Posterior vena cava (tissue), 2 donors: ENCODE results near the gene CHCHD6. TPM values are rescaled to one million over a fixed set of nuclear protein-coding genes. Genes with fewer than 3 reads are reported as not detected.
A peak's percentile ranks its signal among the peaks of the same experiment; 100 is the strongest.
"Not testable (repeated sequence)": the region's sequence is repeated elsewhere in the genome, so short reads cannot be mapped to it uniquely, and the experiment has no call there.

Experiments
- DNase-seq: peaks from one replicate; pipeline ENCODE4 v3.0.0-alpha.2; 2020; ENCODE audit warnings: low spot score
- intact Hi-C, 2 donors: fragments of 100-400 bp; cut with DNase I; formaldehyde crosslinking; loops; one replicate each; pipeline versions ENCODE4 v1.14.1 to v1.14.2; 2022 to 2023
- total RNA-seq, 2 donors: library from RNA; stranded (reverse); fragmentation: NEBNext Ultra II Directional; extraction: Animal tissue kit (Norgen Biotek cat#: 25700); gene quantifications; one replicate each; pipeline ENCODE4 v1.2.1, GENCODE V29; 2021
- donor health status: DM: yes; HTN: yes; CAD: no.
- donor health status: DM: yes; HTN: yes; CAD: no.

The CHCHD6 gene
- total RNA-seq, 2 donors from 2014 or later = 7.3 to 10.1 TPM

DNA sequence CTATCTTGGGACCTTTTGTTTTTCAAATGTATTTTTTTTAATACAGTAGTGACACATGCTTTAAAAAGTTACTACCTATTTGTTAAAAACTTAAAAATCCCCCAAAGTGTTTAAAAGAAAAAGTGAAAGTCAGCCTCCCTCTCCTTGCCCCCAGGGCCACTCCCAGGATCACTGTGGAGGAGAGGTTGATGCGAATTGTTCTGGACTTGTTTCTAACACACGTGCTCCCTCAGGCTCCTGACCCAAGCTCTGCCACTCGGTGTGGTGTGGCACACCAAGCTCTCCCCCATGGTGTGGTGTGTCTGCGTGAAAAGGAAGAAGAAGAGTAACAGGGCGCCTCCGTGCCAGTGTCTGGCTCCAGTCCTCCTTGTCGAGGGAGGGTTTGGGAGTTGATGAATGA lies 93.5 kb downstream of the CHCHD6 start:
- intact Hi-C loops = no loop called here
- no peak for DNase-seq

DNA sequence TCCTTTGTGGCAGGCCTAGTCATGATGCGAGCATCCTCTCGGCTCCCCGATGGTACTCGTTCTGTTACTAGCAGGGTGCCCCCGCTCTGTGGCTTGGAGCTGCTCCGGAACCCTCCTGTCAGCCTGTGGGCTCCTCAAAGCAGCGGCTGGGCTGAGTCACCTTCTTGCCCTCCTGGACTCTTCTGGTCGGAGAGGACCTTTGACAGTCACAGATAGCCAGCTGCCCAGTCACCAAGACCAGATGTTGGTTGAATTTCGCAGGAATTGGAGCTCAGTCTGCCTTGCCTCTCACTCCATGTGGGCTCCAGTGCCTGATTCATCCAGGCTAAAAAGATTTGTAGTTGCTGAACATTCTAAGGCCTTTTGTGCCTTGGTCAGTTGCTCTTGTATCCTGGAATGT lies 94.5 kb downstream of the CHCHD6 start:
- intact Hi-C loops = no loop called here
- DNase-seq = no peak

DNA sequence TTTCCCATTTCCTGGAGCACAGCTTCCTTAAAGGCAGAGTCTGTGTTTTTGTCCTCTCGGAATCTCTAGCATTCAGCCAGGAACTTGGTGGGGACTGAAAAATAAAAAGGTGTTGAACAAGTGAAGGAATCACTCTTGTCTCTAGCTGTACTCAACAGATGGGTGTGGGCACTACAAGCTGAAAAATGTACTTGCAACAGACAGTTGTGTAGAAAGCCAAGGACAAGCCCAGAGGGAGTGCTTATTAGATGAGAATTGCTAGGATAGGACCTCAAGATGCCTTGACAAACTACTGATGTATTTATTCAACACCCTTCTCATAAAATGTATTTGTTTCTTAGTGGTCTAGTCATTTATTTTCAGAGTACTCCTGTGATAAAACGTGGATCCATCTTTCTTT lies 95.1 kb downstream of the CHCHD6 start:
- no peak for DNase-seq
- intact Hi-C loops = no loop called here

DNA sequence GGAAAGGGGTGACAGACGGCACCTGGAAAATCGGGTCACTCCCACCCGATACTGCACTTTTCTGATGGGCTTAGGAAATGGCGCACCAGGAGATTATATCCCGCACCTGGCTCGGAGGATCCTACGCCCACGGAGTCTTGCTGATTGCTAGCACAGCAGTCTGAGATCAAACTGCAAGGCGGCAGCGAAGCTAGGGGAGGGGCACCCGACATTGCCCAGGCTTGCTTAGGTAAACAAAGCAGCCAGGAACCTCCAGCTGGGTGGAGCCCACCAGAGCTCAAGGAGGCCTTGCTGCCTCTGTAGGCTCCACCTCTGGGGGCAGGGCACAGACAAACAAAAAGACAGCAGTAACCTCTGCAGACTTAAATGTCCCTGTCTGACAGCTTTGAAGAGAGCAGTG lies 97.3 kb downstream of the CHCHD6 start:
- intact Hi-C loops, DNase-seq: not testable (repeated sequence)

DNA sequence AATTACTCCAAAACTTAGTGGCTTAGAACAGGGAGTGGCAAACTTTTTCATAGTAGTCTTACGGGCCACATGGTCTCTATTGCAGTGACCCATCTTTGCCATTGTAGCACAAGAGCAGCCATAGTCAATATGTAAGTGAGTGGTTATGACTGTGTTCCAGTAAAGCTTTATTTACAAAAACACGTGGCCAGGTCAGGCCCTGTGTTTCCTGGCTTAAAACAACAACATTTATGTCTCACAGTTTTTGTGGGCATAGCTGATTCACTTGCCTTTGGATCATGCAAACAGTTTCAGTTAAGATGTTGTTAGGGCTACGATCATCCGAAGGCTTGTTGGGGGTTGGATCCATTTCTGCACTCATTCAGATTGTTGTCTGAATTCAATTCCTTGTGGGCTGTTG lies 103.8 kb downstream of the CHCHD6 start:
- intact Hi-C loops = no loop called here
- DNase-seq = no peak

DNA sequence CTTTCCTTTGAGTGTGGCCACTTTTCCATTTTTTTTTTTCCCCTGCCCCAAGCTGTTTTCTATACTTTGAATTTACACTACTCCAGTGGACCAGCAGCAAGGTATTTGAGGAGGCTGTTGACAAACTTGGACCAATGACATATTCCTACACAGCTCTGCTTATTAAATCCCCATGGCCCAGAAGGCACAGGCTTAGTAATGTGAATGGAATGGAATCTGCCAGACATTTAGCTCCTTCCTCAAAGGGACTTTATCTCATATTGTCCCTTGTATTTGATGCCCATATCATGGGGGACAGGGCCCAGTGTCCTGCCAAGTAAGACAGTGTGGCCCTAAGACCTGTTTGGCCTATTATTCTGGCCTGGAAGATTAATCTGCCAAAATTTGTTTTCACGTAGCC lies 107.5 kb downstream of the CHCHD6 start:
- no peak for DNase-seq
- intact Hi-C loops = no loop called here

DNA sequence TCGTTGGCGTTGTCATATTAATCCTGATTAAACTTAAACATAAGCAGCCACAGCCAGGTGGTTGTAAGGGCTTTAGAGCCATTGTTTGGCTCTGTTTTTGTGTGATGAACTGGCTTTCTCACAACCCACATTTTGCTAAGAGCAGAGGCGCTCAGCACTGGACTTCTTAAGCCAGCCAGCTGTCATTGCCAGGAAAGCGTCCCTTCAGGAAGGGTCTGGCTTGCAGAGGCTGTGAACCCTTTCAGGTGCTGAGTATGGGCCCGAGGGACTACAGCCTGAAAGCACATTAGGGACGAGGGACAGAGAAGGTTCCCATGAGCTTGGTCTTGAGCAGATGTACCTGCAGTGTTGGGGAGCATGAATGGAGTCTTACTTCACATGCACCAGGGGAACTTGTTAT lies 112.3 kb downstream of the CHCHD6 start:
- intact Hi-C loops = no loop called here
- no peak for DNase-seq

DNA sequence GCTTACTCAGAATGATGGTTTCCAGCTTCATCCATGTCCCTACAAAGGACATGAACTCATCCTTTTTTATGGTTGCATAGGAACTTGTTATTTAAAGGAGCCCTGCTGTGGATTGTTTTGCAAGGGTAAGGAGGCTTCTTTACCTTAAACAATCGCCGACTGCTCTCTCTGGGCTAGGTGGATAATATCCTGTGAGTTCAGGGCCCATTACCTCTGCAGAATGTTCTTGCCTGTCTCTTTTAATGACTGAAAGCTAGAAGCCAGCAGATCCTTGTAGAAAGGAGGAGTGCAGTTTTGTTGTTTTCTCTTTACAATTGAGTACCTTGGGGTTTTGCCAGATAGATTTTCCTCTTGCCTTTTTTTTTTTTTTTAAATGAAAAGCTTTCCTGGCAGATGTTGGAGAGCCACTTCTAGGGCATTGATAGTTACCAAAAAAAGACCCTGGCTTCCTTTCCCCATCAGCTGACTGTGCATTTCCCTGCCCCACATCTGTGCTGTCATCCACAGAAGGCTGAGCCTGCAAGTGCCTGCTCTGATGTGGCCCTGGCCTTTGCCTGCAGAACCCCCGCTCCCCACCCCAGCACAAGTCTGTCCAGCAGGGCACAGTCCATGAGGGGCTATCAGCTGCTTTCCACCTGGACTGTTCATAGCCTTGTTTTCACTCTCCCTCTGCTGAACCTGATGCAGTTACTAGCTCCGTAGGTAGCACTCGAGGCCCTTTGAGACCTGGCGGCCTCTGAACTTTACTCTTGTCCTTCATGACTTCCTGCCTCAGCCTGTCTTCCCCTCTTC lies 113.1 kb downstream of the CHCHD6 start:
- DNase-seq = no peak
- intact Hi-C loops = no loop called here

DNA sequence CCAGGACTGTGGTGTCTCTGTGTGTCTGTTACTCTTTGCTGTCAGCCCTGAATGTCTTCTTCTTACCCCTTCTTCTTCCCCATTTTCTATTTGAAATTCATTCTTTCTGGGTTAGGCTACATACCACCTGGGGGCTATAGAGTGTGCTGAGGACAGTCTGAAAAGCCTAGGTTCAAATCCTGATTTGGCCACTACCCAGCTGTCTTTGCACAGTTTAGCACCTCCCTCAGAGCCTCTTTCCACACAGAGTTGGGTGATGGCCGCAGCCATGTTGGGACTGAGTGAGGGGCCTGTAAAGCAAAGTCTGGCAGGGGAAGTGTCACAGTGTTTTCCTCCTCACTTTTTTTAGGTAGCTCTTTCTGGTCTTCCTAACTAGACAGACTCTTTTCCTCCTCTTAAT lies 113.7 kb downstream of the CHCHD6 start:
- no peak for DNase-seq
- intact Hi-C loops = no loop called here

DNA sequence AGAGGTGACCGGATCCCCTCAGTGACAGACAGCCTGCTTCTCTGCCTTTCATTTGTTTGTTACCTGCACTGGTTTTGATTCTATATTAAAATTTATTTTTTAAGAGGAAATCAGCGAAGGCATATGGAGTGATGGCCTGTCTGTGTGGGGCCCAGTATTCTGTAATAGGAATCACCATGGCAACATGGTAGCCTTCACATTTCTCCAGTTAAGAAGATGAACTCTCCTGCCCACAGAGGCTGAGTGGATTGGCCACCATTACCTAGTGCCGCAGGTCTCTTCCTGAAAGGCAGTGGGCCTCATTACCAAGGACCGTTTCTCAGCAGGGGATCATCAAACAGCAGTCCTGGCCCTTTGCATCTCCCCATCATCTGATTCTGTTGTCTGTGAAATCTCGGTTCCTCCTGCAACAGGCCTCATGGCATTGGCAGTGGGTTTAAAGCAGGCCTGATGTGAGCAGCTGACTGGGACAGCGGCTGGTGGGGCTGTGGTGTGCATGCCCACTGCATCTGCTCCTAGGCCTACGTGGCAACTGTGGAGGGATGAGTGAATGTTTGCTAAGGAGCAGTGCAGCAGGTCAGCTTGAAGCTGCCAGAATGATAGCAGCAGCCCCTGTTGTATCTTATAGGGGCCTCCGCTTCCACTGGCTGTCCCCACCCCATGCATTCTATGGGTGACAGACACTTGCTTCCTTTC lies 114.5 kb downstream of the CHCHD6 start:
- DNase-seq = no peak
- intact Hi-C loops = no loop called here

DNA sequence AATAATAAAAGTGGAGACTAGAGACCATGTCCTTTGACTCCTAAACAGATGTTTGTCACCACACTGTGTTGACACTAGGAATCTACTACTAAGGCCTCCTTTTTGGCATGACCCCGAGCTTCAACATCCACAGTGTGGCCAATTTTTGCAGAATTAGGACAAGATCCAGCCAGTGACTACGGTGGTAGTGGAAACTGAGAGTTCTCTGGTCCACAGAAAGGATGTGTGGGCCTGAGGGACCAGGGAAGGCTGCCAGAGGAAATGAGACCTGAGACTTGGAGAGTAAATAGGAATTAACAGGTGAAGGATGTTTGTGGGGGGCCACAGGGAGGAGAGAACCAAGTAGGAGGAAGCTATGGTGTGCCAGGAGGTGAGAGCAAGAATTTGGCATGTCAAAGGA lies 122.7 kb downstream of the CHCHD6 start:
- intact Hi-C loops = no loop called here
- DNase-seq = no peak

DNA sequence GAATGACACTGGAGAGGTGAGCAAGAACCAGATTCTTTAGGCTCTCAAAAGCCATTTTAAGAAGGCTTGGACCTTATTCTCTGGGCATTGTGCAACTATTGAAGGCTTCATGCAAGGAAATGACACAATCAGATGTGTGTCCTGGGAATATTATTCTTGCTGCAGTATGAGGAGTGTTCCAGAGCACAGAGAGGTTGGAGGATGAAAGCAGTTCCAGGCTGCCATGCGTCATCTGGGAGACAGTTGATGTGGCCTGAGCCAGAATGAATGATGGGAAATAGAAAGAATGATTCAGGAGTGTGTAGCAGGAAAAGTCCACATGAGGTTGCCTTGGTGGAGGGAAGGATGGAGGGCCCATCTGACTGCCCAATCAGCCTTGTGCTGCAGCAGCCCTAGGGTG lies 123.1 kb downstream of the CHCHD6 start:
- intact Hi-C loops = no loop called here
- no peak for DNase-seq

DNA sequence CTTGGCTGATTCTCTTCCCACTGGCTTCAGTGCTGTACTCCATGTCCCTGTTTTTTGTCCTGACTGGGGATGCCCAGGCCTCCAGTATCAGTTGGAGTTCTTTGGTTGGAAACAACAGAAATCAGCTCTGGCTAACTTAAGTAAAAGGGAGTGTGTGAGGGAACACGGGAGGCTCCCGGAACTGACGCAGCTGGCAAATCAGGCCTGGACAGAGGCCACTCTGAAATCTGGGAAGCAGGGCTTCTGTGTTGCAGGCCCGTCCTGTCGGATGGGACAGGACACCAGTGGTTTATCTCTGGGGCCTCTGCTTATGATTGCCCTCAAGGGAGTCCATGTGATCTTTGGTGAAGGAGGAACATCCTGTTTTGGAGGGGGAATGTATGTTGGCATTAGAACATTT lies 124.3 kb downstream of the CHCHD6 start:
- peak; percentile 91 for DNase-seq
- intact Hi-C loops = no loop called here

DNA sequence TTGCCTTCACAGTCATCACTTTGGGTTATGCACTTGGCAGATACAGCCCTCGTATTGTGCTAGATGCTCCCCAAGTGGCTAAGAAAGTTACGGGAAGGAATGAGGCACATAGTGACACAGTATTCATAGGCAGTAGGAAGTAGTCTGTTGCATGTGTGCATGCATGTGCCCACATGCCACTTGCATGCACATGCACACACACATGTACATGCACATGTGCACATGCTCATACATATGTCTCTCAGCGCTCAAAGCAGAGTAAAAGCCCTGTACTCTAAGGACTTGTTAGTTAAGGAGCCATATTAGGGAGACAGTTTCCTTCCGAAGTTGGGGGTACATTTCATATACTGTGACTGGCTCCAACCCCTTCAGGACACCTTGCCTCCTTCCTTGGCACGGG lies 128.9 kb downstream of the CHCHD6 start:
- DNase-seq = no peak
- intact Hi-C loops = no loop called here

DNA sequence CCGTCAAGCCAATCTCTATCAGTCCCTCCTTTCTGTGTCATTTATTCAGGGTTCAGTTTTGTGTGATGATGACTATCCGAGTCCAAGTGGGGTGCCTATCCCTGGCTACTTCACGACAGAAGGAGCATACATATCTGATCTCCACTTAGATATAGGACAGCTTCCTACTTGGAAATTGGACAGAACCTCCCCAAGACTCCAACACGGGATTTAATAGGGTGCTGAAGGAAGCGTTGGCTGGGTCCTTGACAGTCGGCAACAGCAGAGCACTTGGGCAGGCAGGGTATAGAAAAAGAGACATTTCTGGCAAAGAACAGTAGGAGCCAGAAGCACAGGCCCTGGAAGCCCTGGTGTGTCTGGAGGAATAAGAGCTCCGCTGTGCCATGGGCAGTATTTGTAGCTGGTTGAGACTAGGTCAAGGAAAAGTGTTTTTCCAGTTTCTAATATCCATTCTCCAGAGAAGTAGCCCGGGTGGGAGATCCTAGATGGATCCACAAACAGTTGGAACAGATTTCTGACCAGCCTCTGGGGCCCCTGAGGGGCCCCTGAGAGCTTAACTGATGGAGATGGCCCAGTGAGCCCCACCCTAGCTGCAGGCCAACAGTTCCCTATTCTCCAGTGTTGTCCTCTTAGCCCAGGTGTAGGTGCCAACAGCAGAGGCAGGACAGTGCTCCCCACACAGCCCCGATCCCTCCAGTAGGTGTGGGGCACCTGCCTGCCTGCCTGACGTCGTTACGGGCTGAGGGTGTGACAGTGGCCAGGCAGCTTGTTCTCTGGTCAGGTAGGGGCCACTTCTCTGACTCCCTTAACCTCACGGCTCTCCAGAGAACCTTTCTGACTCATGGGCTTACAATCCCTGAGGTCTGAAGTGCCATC lies 130.8 kb downstream of the CHCHD6 start:
- DNase-seq = no peak
- intact Hi-C loops = no loop called here

DNA sequence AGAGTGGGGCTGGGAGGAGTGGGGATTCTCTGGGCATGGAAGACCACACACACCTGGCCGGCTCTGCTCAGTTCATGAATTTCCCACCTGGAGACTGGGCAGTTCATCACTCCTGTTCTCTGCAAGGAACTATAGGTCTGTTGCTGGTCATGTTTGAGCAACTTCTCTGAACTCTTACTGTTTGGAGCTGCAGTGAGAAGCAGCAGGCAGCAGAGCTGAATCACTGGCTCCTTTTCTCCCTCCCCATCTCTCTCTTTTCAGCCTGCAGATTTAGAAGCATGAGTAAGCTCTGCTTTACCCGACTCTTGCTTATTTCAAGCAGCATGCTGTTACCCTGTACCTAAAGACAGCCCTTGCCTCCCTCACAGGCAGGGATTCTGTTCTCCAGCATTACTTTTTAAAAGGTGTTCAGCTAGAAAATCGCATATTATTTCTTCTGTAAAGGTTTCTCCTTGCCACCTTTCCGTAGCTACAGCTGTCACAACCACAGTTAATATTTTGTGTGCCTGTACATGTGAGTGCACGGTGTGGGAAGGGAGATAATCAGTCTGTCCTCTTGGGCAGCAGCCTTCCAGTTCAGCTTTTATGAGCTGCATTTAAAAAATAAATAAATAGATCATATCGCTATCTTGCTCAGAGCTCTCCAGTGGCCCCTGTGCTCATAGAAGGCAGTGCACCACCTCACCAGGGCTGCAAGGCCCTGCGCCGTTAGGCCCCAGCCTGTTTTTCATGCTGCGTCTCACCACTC lies 131.6 kb downstream of the CHCHD6 start:
- intact Hi-C loops = no loop called here
- DNase-seq = no peak

DNA sequence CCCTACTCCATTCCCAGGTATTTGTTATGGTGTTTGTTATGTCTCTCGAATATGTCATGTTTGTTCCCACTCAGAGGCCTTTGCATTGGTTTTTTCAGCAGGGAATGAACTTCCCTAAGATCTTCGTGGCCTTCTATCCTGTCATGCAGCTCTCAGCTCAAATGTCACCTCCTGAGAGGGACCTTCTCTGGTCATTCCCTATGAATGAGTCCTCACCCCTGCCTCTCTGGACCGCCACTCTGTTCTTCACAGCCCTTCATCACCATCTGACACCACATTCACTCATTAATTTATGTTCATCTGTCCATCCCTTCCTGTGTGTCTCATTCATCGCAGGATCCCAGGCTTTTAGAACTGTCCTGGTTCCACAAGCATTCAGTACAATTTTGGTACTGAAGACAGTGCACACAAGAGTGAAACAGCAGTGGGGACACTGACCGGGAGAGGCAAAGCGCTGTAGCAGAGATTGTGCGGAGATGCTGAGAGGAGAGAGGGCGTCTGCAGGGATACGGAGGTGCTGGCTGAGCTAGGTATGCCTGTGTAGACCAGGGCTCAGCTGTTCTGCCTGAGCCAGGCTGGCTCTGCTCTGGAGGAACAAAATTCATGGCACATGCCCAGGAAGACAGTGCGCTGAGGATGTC lies 132.3 kb downstream of the CHCHD6 start:
- DNase-seq = no peak
- intact Hi-C loops = no loop called here

DNA sequence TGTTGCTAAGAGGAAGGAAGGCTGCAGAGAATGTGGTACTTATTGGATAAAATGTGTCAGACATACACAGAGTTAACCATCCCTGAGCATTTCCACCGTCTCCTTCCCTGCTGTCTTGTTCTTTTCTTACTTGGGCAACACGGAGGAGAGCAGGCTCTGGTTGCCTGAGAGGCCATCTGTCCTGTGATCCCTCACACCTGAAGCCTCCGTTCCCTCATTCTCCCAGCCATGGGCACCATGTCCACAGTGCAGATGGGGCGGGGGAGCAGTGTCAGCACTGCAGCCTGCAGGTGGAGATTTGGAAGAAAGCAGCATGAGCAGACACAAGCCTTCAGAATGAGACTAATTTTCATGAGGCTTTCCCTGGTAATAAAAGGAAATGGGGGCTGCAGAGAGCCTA lies 133.7 kb downstream of the CHCHD6 start:
- DNase-seq = no peak
- intact Hi-C loops = no loop called here
